HG02798 (cell line): ENCODE measurements around the gene AGBL4.

Experiments used
- ATAC-seq: cut with Tn5 transposase; IDR thresholded peaks from one replicate; pipeline ENCODE4 v1.9.1; 2021; ENCODE audit warnings: mild to moderate bottlenecking; ENCODE audit not compliant: unreplicated experiment, poor library complexity

AGBL4 gene

GRCh38 chr1:48488721-48489120, 1535.0 kb downstream of the AGBL4 start:
- no peak for ATAC-seq
